Fibroblast of lung (primary cell): Measurements from ENCODE around the gene MEOX2.

Source experiments
- EZH2 ChIP-seq: IDR thresholded peaks from 2 replicates; pipeline ENCODE4 v1.5.1; 2012; ENCODE audit warnings: low read length, control low read depth, mild to moderate bottlenecking; ENCODE audit errors: missing control alignments
- TF ChIP-seq, protein P1 (sequence below), 2 donors: IDR thresholded peaks in 1 of 2; conservative IDR thresholded peaks in 1 of 2; 1 replicate in 1 of 2; 2 replicates in 1 of 2; pipeline ENCODE4 v1.5.1; 2011 to 2012; ENCODE audit warnings: low read length in 2 of 2, control low read depth in 1 of 2, inconsistent platforms in 1 of 2, low read depth in 1 of 2, mild to moderate bottlenecking in 1 of 2

DNA sequence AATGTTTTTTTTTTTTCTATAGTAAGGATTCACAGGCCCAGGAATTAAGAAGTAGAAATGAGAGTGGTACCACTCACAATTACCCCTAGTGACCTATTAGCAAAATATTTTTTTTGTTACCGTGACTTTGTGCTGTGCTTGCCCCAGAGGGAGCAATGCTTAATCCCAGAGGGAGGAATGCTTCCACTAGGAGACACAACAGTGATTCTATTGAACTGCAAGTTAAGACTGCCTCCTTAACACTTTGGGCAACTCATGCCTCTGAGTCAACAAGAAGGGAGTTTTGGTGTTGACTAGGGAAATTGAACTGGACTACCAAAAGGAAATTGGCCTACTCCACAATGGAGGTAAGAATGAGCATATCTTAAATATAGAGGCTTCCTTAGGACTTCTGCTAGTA lies 17.2 kb upstream of the MEOX2 start:
- TF ChIP-seq, protein P1, sequence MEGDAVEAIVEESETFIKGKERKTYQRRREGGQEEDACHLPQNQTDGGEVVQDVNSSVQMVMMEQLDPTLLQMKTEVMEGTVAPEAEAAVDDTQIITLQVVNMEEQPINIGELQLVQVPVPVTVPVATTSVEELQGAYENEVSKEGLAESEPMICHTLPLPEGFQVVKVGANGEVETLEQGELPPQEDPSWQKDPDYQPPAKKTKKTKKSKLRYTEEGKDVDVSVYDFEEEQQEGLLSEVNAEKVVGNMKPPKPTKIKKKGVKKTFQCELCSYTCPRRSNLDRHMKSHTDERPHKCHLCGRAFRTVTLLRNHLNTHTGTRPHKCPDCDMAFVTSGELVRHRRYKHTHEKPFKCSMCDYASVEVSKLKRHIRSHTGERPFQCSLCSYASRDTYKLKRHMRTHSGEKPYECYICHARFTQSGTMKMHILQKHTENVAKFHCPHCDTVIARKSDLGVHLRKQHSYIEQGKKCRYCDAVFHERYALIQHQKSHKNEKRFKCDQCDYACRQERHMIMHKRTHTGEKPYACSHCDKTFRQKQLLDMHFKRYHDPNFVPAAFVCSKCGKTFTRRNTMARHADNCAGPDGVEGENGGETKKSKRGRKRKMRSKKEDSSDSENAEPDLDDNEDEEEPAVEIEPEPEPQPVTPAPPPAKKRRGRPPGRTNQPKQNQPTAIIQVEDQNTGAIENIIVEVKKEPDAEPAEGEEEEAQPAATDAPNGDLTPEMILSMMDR (conservative IDR thresholded peaks at IDR 0.05 in 1 of 2, IDR thresholded peaks at IDR 0.05 in 1 of 2; ENCODE audit: low read depth in 1 of 2, low read length in 2 of 2) = no peak
- no peak for TF ChIP-seq EZH2
